ENCODE data around the gene PDXP. TPM values are rescaled to one million over a fixed set of nuclear protein-coding genes. Genes with fewer than 3 reads are reported as not detected.

Gene PDXP
- total and polyA plus RNA-seq, 2 experiments from 2014 or later, result 15.0 to 55.6 TPM

DNA sequence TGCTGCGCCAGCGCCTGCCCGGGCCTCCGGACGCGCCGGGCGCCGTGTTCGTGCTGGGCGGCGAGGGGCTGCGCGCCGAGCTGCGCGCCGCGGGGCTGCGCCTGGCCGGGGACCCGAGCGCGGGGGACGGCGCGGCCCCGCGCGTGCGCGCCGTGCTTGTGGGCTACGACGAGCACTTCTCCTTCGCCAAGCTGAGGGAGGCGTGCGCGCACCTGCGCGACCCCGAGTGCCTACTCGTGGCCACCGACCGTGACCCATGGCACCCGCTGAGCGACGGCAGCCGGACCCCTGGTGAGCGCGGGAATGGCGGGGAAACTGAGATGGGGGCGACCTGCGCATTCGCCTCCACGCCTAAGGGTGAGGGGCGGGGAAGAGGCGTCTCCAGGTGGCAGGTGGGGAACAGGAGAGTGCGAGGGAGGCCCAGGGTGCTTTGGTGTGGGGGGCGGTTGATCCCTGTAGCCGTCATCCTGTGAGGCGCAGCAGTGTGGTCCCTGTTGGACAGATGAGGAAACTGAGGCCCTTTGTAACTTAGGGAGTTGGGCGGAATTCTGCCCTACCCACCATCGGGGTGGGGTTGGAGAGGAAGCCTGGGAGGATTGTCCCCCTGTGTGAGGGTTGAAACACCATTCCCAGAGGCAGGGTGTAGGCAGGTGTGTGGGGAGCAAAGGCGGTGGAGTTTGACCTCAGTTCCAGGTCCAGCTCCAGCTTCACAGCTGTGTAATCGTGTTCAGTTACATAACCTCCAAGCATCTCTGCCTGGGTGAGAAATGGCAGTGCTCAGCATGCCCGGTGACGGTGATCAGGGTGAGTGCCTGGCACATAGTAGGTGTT lies 758 bp downstream of the PDXP start (continued):
- TF ChIP-seq, protein P1, sequence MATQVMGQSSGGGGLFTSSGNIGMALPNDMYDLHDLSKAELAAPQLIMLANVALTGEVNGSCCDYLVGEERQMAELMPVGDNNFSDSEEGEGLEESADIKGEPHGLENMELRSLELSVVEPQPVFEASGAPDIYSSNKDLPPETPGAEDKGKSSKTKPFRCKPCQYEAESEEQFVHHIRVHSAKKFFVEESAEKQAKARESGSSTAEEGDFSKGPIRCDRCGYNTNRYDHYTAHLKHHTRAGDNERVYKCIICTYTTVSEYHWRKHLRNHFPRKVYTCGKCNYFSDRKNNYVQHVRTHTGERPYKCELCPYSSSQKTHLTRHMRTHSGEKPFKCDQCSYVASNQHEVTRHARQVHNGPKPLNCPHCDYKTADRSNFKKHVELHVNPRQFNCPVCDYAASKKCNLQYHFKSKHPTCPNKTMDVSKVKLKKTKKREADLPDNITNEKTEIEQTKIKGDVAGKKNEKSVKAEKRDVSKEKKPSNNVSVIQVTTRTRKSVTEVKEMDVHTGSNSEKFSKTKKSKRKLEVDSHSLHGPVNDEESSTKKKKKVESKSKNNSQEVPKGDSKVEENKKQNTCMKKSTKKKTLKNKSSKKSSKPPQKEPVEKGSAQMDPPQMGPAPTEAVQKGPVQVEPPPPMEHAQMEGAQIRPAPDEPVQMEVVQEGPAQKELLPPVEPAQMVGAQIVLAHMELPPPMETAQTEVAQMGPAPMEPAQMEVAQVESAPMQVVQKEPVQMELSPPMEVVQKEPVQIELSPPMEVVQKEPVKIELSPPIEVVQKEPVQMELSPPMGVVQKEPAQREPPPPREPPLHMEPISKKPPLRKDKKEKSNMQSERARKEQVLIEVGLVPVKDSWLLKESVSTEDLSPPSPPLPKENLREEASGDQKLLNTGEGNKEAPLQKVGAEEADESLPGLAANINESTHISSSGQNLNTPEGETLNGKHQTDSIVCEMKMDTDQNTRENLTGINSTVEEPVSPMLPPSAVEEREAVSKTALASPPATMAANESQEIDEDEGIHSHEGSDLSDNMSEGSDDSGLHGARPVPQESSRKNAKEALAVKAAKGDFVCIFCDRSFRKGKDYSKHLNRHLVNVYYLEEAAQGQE (IDR thresholded peaks at IDR 0.05; ENCODE audit: unreplicated experiment), result no peak
- TF ChIP-seq EZH2 (IDR thresholded peaks at IDR 0.05; ENCODE audit: low read depth, unreplicated experiment), result no peak

DNA sequence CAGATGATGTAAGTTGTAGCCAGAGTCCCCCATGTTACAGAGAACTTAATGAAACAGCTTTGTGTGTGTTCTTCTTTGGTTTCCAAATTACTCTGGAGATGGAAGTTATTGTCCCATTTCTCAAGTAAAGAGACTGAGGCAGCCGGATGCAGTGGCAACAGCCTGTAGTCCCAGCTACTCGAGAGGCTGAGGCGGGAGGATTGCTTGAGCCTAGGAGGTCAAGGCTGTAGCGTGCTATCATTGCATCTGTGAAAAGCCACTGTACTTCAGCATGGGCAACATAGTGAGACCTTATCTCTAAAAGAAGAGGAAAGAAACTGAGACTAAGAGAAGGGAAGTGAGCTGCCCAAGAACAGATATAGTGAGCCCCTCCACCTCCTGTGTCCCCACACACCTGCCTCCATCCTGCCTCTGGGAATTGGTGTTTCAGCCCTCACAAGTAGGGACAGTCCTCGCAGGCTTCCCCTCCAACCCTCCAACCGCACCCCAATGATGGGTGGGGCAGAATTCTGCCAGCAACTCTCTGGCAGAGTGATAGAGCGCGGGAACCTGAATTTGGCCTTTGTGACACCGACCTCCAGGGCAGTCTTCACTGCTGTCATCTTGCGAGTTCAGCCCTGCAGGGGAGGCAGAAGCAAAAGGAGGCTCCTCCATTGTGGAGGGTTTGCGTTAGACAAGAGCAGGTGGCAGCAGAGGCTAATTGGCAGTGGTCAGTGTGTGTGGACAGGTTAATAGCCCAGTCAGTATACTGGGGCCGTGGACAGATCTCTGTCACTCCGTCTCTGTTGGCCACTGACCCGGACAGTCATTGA lies 1.6 kb downstream of the PDXP start:
- peak overlapping the region; percentile 89 for H3K4me3 Mint-ChIP-seq
- Histone ChIP-seq H3K4me3 (peak overlapping the region; percentile 78), H3K27me3 (ENCODE audit: insufficient read depth) (no peaks in the 10 kb centered on the region), H3K36me3 (ENCODE audit: insufficient read depth) (no peaks in the 10 kb centered on the region), H3K79me2 (replicated peaks; ENCODE audit: insufficient read depth) (peaks cover 59% of the 10 kb centered on the region), H3K4me2 (peak overlapping the region; percentile 94), H3K4me1 (ENCODE audit: insufficient read depth) (peaks cover 5% of the 10 kb centered on the region; the same call in 1 of the 2 replicates), H3F3A (replicated peaks; ENCODE audit: low read depth) (peaks cover 15% of the 10 kb centered on the region; the same call in 1 of the 2 replicates), H3K9me2 (ENCODE audit: insufficient read depth) (no peaks in the 10 kb centered on the region), H4K20me1 (replicated peaks; ENCODE audit: insufficient read depth) (peaks cover 30% of the 10 kb centered on the region), H3K27ac (ENCODE audit: low read depth) (no peak overlapping the region), H2AFZ (no peak overlapping the region)
- no peak for TF ChIP-seq CREB1 (CRISPR knock-in tag; IDR thresholded peaks at IDR 0.05; ENCODE audit: low read depth)
- TF ChIP-seq, protein P2, sequence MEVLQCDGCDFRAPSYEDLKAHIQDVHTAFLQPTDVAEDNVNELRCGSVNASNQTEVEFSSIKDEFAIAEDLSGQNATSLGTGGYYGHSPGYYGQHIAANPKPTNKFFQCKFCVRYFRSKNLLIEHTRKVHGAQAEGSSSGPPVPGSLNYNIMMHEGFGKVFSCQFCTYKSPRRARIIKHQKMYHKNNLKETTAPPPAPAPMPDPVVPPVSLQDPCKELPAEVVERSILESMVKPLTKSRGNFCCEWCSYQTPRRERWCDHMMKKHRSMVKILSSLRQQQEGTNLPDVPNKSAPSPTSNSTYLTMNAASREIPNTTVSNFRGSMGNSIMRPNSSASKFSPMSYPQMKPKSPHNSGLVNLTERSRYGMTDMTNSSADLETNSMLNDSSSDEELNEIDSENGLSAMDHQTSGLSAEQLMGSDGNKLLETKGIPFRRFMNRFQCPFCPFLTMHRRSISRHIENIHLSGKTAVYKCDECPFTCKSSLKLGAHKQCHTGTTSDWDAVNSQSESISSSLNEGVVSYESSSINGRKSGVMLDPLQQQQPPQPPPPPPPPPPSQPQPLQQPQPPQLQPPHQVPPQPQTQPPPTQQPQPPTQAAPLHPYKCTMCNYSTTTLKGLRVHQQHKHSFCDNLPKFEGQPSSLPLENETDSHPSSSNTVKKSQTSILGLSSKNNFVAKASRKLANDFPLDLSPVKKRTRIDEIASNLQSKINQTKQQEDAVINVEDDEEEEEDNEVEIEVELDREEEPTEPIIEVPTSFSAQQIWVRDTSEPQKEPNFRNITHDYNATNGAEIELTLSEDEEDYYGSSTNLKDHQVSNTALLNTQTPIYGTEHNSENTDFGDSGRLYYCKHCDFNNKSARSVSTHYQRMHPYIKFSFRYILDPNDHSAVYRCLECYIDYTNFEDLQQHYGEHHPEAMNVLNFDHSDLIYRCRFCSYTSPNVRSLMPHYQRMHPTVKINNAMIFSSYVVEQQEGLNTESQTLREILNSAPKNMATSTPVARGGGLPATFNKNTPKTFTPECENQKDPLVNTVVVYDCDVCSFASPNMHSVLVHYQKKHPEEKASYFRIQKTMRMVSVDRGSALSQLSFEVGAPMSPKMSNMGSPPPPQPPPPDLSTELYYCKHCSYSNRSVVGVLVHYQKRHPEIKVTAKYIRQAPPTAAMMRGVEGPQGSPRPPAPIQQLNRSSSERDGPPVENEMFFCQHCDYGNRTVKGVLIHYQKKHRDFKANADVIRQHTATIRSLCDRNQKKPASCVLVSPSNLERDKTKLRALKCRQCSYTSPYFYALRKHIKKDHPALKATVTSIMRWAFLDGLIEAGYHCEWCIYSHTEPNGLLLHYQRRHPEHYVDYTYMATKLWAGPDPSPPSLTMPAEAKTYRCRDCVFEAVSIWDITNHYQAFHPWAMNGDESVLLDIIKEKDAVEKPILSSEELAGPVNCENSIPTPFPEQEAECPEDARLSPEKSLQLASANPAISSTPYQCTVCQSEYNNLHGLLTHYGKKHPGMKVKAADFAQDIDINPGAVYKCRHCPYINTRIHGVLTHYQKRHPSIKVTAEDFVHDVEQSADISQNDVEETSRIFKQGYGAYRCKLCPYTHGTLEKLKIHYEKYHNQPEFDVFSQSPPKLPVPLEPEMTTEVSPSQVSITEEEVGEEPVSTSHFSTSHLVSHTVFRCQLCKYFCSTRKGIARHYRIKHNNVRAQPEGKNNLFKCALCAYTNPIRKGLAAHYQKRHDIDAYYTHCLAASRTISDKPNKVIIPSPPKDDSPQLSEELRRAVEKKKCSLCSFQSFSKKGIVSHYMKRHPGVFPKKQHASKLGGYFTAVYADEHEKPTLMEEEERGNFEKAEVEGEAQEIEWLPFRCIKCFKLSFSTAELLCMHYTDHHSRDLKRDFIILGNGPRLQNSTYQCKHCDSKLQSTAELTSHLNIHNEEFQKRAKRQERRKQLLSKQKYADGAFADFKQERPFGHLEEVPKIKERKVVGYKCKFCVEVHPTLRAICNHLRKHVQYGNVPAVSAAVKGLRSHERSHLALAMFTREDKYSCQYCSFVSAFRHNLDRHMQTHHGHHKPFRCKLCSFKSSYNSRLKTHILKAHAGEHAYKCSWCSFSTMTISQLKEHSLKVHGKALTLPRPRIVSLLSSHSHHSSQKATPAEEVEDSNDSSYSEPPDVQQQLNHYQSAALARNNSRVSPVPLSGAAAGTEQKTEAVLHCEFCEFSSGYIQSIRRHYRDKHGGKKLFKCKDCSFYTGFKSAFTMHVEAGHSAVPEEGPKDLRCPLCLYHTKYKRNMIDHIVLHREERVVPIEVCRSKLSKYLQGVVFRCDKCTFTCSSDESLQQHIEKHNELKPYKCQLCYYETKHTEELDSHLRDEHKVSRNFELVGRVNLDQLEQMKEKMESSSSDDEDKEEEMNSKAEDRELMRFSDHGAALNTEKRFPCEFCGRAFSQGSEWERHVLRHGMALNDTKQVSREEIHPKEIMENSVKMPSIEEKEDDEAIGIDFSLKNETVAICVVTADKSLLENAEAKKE (CRISPR knock-in tag; IDR thresholded peaks at IDR 0.05), result no peak
- peaks cover 8% of the 10 kb centered on the region for H3K36me3 Mint-ChIP-seq (ENCODE audit: low read depth)
- H3K27ac Mint-ChIP-seq, result no peak overlapping the region
- no peaks in the 10 kb centered on the region; the same call in 2 of the 3 replicates for H3K9me3 Mint-ChIP-seq
- peaks cover 25% of the 10 kb centered on the region for H3K4me1 Mint-ChIP-seq
- H3K27me3 Mint-ChIP-seq (ENCODE audit: insufficient read depth, low read depth, poor library complexity), result peaks cover 11% of the 10 kb centered on the region
- ATAC-seq, result no peak
- no peak for DNase-seq (ENCODE audit: low spot score)

Measured in GM23338 (cell line).